ENCODE results near the gene BRSK2.
"Not testable (repeated sequence)": the region's sequence is repeated elsewhere in the genome, so short reads cannot be mapped to it uniquely, and the experiment has no call there.

The BRSK2 gene

GRCh38 chr11:1508491-1508891 is 118.8 kb downstream of the BRSK2 start:
- Mint-ChIP-seq H3K4me3 (no peak overlapping the region), H3K27ac (no peak overlapping the region), H3K27me3 (ENCODE audit: low read depth, poor library complexity) (no peaks in the 10 kb centered on the region), H3K9me3 (no peaks in the 10 kb centered on the region), H3K36me3 (ENCODE audit: low read depth) (no peaks in the 10 kb centered on the region), H3K4me1 (peaks cover 58% of the 10 kb centered on the region)
- DNase-seq, result no peak
- TF ChIP-seq, protein P1, sequence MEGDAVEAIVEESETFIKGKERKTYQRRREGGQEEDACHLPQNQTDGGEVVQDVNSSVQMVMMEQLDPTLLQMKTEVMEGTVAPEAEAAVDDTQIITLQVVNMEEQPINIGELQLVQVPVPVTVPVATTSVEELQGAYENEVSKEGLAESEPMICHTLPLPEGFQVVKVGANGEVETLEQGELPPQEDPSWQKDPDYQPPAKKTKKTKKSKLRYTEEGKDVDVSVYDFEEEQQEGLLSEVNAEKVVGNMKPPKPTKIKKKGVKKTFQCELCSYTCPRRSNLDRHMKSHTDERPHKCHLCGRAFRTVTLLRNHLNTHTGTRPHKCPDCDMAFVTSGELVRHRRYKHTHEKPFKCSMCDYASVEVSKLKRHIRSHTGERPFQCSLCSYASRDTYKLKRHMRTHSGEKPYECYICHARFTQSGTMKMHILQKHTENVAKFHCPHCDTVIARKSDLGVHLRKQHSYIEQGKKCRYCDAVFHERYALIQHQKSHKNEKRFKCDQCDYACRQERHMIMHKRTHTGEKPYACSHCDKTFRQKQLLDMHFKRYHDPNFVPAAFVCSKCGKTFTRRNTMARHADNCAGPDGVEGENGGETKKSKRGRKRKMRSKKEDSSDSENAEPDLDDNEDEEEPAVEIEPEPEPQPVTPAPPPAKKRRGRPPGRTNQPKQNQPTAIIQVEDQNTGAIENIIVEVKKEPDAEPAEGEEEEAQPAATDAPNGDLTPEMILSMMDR (IDR thresholded peaks at IDR 0.05), result no peak

- H3K4me1 Mint-ChIP-seq, result peaks cover 58% of the 10 kb centered on the region
- H3K9me3 Mint-ChIP-seq, result no peaks in the 10 kb centered on the region
- peak overlapping the region; percentile 31 for H3K27ac Mint-ChIP-seq
- no peaks in the 10 kb centered on the region for H3K27me3 Mint-ChIP-seq (ENCODE audit: low read depth, poor library complexity)
- TF ChIP-seq, protein P1 (IDR thresholded peaks at IDR 0.05), result no peak
- no peak for DNase-seq
- H3K36me3 Mint-ChIP-seq (ENCODE audit: low read depth), result no peaks in the 10 kb centered on the region
- H3K4me3 Mint-ChIP-seq, result no peak overlapping the region
Observed at GRCh38 chr11:1508986-1509385, 119.3 kb downstream of the BRSK2 start.

GRCh38 chr11:1509626-1510255 is 120.0 kb downstream of the BRSK2 start:
- H3K4me3 Mint-ChIP-seq, result no peak overlapping the region
- H3K27ac Mint-ChIP-seq, result peak overlapping the region; percentile 31
- H3K4me1 Mint-ChIP-seq, result peaks cover 59% of the 10 kb centered on the region
- no peak for DNase-seq
- H3K36me3 Mint-ChIP-seq (ENCODE audit: low read depth), result no peaks in the 10 kb centered on the region
- TF ChIP-seq, protein P1 (IDR thresholded peaks at IDR 0.05), result no peak
- H3K9me3 Mint-ChIP-seq, result no peaks in the 10 kb centered on the region
- H3K27me3 Mint-ChIP-seq (ENCODE audit: low read depth, poor library complexity), result no peaks in the 10 kb centered on the region

- not testable (repeated sequence) for DNase-seq; H3K27me3 Mint-ChIP-seq (ENCODE audit: low read depth, poor library complexity); H3K36me3 Mint-ChIP-seq (ENCODE audit: low read depth); H3K4me3 Mint-ChIP-seq; H3K9me3 Mint-ChIP-seq; H3K27ac Mint-ChIP-seq
- H3K4me1 Mint-ChIP-seq, result peaks cover 58% of the 10 kb centered on the region
Observed at GRCh38 chr11:1510351-1510750, 120.6 kb downstream of the BRSK2 start.

GRCh38 chr11:1510928-1511327 is 121.2 kb downstream of the BRSK2 start:
- H3K36me3 Mint-ChIP-seq (ENCODE audit: low read depth), result no peaks in the 10 kb centered on the region
- H3K27ac Mint-ChIP-seq, result no peak overlapping the region
- H3K4me1 Mint-ChIP-seq, result peaks cover 54% of the 10 kb centered on the region
- TF ChIP-seq, protein P1 (IDR thresholded peaks at IDR 0.05), result no peak
- no peak for DNase-seq
- no peaks in the 10 kb centered on the region for H3K9me3 Mint-ChIP-seq
- H3K27me3 Mint-ChIP-seq (ENCODE audit: low read depth, poor library complexity), result peaks cover under 1% of the 10 kb centered on the region
- no peak overlapping the region for H3K4me3 Mint-ChIP-seq

DNA sequence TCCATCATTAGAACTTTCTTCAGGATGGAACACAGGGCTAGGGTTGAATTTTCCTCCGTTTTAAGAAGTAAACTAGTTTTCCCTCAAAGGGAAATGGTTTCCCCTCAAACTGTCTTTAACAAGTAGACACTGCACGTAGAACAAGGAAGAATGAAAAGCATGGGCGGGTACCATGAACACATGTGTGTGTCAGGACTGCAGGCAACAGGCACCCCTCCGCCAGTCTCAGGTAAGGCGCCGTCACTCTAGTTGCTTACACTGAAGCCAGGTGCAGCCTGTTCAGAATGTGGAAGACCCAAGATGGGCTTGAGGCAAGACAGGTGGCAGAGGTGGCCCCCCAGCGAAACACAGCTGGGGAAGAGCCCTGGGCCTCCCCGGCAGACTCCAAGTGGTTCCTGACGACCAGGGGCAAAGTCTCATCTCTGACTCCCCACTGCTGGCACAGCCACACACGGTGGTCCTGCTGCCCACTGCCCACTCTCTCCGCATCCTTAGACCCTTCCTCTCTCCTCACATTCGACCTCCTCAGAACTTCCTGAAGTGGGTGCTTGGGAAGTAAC is 122.3 kb downstream of the BRSK2 start:
- no peaks in the 10 kb centered on the region for H3K9me3 Mint-ChIP-seq
- H3K36me3 Mint-ChIP-seq (ENCODE audit: low read depth), result no peaks in the 10 kb centered on the region
- H3K4me1 Mint-ChIP-seq, result peaks cover 44% of the 10 kb centered on the region
- no peak overlapping the region for H3K4me3 Mint-ChIP-seq
- no peak overlapping the region for H3K27ac Mint-ChIP-seq
- TF ChIP-seq, protein P1 (IDR thresholded peaks at IDR 0.05), result no peak
- no peak for DNase-seq
- peaks cover 3% of the 10 kb centered on the region for H3K27me3 Mint-ChIP-seq (ENCODE audit: low read depth, poor library complexity)

Data from nephron progenitor cell (in vitro differentiated cells).